NT2/D1 (cell line): ENCODE measurements around the gene CLCN1.

Source experiments
- DNase-seq: peaks from one replicate; pipeline ENCODE4 v3.0.0-alpha.2; 2011; ENCODE audit warnings: low read depth, low spot score
- H3K27me3 ChIP-seq: 2 replicates; pipeline ENCODE4 v1.6.0; 2011; ENCODE audit warnings: mild to moderate bottlenecking; ENCODE audit not compliant: insufficient read length, insufficient read depth
- H3K36me3 ChIP-seq: 2 replicates; pipeline ENCODE4 v1.6.1; 2011; ENCODE audit warnings: mild to moderate bottlenecking, low read length, mixed read lengths; ENCODE audit not compliant: insufficient read depth, insufficient read length
- H3K4me1 ChIP-seq: 2 replicates; pipeline ENCODE4 v1.5.1; 2011; ENCODE audit not compliant: insufficient read depth, insufficient read length
- H3K4me3 ChIP-seq: 2 replicates; pipeline ENCODE4 v1.5.1; 2011; ENCODE audit warnings: low read depth; ENCODE audit not compliant: insufficient read length
- H3K9ac ChIP-seq: 2 replicates; pipeline ENCODE4 v1.6.0; 2011; ENCODE audit warnings: low read depth; ENCODE audit not compliant: insufficient read length
- H3K9me3 ChIP-seq: 2 replicates; pipeline ENCODE4 v1.5.1; 2011; ENCODE audit warnings: mild to moderate bottlenecking, low read length; ENCODE audit not compliant: insufficient read depth
- SUZ12 ChIP-seq: IDR thresholded peaks from 2 replicates; pipeline ENCODE4 v1.6.1; 2011; ENCODE audit not compliant: insufficient read length, insufficient read depth; ENCODE audit errors: extremely low read depth
- YY1 ChIP-seq: IDR thresholded peaks from 2 replicates; pipeline ENCODE4 v1.6.1; 2011; ENCODE audit not compliant: insufficient read length, insufficient read depth
- ZNF274 ChIP-seq: IDR thresholded peaks from 2 replicates; pipeline ENCODE4 v1.6.1; 2011; ENCODE audit warnings: mild to moderate bottlenecking, low read depth, low read length

The CLCN1 gene

DNA sequence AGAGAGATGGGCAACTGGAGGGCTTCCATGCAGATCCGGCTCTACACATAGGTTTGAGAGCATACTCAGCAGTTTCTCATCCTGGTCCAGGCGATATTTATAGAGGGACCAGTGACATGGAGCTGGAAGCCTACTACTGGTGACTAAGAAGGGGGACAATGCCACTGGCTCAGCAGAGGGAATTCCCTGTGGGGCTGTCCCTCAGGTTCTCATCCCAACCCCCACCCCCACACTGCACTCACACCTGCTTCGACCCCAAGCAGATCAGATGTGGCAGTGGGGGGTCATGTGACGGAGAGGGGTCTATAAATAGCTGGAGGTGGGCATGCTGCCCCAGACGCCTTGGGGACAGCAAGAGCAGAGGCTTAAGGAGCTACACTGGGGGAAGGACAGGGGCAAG, at the start of gene CLCN1:
CLCN1 (plus strand) TSS at position 336 of the 400 bp plus-strand sequence. CDS start 102 bp downstream, outside the sequence.
- Histone ChIP-seq H3K4me3 (no peak within 1 kb of the TSS), H3K4me1 (no peaks in the 10 kb centered on the region)

DNA sequence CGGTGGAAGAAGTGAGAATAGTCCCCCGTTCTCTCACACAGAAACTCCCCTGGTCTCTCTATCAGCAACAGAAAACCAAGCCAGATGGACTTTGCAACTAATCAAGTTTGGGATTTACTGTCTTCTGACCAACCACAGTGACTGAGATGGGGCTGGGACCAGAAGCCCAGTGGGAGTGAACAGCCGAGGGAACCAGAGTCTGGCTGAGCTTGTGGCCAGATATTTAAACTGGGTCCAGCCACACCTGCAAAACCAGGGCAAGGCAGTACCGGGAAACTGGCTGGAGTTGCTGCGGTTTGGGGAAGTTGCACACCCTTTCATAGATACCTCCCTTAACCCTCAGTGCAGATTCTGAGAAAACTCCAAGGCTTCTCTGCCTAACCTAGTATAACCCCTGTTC, 46.7 kb upstream of the CLCN1 start:
- peaks cover 11% of the 10 kb centered on the region for H3K36me3 ChIP-seq
- H3K9ac ChIP-seq = no peak overlapping the region
- no peak overlapping the region for H3K4me3 ChIP-seq
- no peaks in the 10 kb centered on the region for H3K9me3 ChIP-seq
- DNase-seq = no peak
- no peaks in the 10 kb centered on the region for H3K27me3 ChIP-seq
- H3K4me1 ChIP-seq = no peaks in the 10 kb centered on the region
- TF ChIP-seq ZNF274 (no peak), SUZ12 (no peak), YY1 (no peak)

More for the DNA sequence above, at the start of gene CLCN1:
- TF ChIP-seq YY1 = no peak
- no peak for TF ChIP-seq SUZ12
- no peaks in the 10 kb centered on the region for H3K9me3 ChIP-seq
- no peaks in the 10 kb centered on the region for H3K36me3 ChIP-seq
- no peak within 1 kb of the TSS for H3K9ac ChIP-seq
- DNase-seq = no peak
- no peaks in the 10 kb centered on the region for H3K27me3 ChIP-seq

DNA sequence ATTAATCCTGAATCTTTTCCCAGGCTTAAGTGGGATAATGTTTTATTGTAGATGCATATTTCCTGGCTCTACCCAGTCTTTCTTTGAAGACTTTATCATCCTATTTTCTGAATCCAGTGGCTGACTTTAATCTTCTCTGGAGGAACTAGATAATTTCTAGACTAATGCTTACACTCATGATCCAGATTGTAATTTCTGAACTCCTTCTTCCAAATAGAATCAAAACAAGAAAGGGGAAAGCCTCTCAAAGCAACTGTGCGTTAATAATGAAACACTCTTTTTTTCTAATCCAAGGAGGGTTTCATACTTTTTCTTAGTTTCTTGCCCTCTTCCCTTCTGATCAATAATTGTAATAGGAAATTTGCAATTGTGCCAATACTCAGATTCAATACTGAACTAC, 44.7 kb upstream of the CLCN1 start:
- Histone ChIP-seq H3K9me3 (no peaks in the 10 kb centered on the region), H3K9ac (no peak overlapping the region), H3K36me3 (peaks cover 8% of the 10 kb centered on the region), H3K4me3 (no peak overlapping the region), H3K27me3 (no peaks in the 10 kb centered on the region), H3K4me1 (no peaks in the 10 kb centered on the region)
- no peak for DNase-seq
- TF ChIP-seq YY1 (no peak), SUZ12 (no peak), ZNF274 (no peak)

DNA sequence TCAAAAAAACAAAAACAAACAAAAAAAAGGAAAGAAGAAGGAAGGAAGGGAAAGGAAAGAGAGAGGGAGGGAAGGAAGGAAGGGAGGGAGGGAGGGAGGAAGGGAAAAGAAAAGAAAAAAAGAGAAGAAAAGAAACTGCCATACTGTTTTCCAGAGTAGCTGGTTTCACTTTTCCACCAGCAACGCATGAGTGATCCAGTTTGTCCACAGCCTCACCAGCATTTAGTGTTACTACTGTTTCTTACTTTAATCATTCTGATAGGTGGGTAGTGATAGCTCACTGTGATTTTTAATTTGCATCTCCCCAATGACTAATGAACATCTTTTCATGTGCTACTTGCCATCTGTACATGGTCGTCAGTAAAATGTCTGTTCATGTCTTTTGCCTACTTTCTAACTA, 43.0 kb upstream of the CLCN1 start:
- Histone ChIP-seq H3K9me3 (no peaks in the 10 kb centered on the region), H3K36me3 (peaks cover 4% of the 10 kb centered on the region), H3K4me3 (no peak overlapping the region), H3K27me3 (no peaks in the 10 kb centered on the region), H3K4me1 (no peaks in the 10 kb centered on the region), H3K9ac (no peak overlapping the region)
- no peak for DNase-seq
- TF ChIP-seq SUZ12 (no peak), ZNF274 (no peak), YY1 (no peak)

DNA sequence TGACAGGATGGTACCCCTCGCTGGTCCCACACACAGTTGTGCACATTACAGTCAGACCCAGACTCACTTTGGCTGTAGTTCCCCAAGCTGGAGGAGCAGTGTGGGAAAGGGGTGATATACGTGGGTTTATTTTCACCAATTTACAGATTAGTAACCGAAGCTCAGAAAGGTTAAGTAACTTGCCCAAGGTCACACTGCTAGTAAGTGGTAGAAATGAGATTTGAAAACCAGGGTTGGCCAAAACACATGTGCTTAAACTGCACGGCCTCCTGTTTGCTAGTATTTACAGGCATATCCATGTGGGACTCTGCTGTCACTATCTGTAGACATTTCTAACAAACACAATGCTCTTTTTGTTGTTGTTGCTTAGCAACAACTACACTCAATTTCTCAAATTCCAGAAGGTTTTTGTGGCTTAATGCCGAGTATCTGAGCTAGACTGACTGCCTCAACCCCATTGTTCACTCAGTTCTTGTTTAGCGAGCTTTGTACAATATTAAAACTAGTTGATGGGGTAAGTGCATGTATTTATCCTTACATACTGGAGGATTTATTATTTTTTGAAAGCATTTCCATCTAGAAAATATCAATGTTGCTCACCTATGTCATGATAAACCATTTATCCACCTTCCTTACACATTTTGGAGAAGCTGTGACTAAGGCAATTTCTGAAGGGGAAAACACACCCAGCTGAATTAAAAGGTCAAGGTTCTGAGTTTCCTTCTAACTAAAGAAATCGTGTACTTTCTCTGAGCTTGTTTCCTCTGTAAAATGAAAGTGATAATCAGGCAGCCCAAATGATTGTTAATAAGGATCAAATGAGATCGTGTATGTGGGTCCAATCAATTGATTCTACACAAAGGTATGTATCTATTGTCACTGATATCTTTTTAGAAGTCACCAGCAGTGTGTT, 36.5 kb upstream of the CLCN1 start:
- Histone ChIP-seq H3K36me3 (no peaks in the 10 kb centered on the region), H3K9me3 (no peaks in the 10 kb centered on the region), H3K4me3 (no peak overlapping the region), H3K4me1 (no peaks in the 10 kb centered on the region), H3K9ac (no peak overlapping the region), H3K27me3 (no peaks in the 10 kb centered on the region)
- no peak for DNase-seq
- no peak for TF ChIP-seq ZNF274
- TF ChIP-seq YY1 = no peak
- TF ChIP-seq SUZ12 = no peak

DNA sequence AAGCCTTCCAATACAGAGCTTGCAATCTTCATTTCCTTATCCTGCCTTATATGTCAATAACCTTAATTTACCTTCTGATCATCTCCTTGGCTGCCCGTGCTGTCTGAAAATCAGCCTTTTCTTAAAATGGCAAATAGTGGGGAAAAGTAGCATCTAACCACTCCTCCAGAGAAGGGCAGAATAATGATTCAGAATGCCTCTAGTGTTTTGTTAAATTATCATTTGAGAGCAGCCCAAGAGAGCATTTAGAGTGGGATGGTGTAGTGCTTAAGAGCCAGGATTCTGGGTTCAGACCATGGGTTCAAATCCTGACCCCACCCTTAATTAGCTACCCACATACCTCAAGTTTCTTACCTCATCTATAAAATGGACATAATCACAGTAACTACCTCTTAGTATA, 35.8 kb upstream of the CLCN1 start:
- Histone ChIP-seq H3K9ac (no peak overlapping the region), H3K9me3 (no peaks in the 10 kb centered on the region), H3K4me1 (peaks cover 2% of the 10 kb centered on the region), H3K36me3 (no peaks in the 10 kb centered on the region), H3K4me3 (no peak overlapping the region), H3K27me3 (no peaks in the 10 kb centered on the region)
- DNase-seq = no peak
- TF ChIP-seq SUZ12 (no peak), YY1 (no peak), ZNF274 (no peak)

DNA sequence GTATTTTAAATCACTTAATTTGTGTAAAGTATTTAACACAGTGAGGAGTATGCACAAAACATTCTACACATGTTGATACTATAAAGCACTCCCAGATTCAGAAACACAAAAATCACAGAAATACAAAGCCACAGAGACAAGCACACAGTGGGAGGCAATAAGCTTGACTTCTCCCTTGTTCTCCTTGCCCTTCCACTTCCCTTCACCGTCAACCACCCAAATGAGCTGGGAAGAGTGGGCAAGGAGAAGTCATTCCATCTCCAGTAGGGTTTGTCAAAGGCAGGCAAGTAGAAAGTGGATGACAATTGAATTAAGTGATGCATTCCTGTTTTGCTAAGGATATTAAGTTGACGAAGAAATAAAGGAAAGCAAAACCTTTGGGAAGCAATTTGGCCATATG, 35.3 kb upstream of the CLCN1 start:
- TF ChIP-seq SUZ12 (no peak), YY1 (no peak), ZNF274 (no peak)
- Histone ChIP-seq H3K4me3 (no peak overlapping the region), H3K9ac (no peak overlapping the region), H3K4me1 (peaks cover 2% of the 10 kb centered on the region), H3K9me3 (no peaks in the 10 kb centered on the region), H3K27me3 (no peaks in the 10 kb centered on the region), H3K36me3 (no peaks in the 10 kb centered on the region)
- DNase-seq = no peak
